Measurements from ENCODE around the gene ITGA11.

Gene ITGA11

DNA sequence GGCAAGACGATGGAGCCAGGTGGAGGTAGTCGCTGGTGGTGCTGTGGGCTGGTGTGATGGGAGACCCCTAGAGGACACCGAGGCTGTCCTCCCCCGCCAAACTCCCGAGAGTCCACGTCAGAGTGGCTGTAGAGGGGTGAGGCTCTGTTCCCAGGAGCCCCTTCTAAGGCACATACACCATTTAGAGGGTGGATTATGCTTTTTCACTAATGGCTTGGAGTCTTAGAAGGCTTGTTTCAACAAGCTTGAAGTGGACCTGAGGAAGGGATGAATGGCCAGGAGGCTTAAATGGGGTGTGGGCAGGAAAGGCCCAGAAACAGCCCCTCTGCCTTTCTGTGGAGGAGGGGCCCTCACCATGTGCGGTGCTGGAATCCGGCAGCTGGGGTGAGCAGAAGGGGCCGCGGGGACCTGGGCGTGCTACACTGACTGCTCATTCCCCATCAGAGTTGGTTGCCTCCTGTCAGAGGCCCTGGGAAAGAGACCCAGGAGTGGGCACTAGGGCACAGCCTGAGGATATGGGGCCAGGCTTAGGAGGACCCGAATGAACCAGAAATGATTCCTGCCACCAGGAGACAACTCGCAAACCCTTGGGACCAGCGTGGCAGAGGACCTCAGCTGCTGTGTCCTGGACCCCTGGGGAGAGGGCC, 88.3 kb downstream of the ITGA11 start:
- H3K4me3 ChIP-seq (replicated peaks; ENCODE audit: insufficient read depth, low read length) = no peak overlapping the region
- H3K27me3 ChIP-seq (ENCODE audit: insufficient read depth, poor library complexity, severe bottlenecking) = no peaks in the 10 kb centered on the region
- no peak for DNase-seq (ENCODE audit: low read depth in 1 of 2, low spot score in 1 of 2)
- H3K27ac ChIP-seq (replicated peaks) = no peak overlapping the region
- TF ChIP-seq, protein P1, sequence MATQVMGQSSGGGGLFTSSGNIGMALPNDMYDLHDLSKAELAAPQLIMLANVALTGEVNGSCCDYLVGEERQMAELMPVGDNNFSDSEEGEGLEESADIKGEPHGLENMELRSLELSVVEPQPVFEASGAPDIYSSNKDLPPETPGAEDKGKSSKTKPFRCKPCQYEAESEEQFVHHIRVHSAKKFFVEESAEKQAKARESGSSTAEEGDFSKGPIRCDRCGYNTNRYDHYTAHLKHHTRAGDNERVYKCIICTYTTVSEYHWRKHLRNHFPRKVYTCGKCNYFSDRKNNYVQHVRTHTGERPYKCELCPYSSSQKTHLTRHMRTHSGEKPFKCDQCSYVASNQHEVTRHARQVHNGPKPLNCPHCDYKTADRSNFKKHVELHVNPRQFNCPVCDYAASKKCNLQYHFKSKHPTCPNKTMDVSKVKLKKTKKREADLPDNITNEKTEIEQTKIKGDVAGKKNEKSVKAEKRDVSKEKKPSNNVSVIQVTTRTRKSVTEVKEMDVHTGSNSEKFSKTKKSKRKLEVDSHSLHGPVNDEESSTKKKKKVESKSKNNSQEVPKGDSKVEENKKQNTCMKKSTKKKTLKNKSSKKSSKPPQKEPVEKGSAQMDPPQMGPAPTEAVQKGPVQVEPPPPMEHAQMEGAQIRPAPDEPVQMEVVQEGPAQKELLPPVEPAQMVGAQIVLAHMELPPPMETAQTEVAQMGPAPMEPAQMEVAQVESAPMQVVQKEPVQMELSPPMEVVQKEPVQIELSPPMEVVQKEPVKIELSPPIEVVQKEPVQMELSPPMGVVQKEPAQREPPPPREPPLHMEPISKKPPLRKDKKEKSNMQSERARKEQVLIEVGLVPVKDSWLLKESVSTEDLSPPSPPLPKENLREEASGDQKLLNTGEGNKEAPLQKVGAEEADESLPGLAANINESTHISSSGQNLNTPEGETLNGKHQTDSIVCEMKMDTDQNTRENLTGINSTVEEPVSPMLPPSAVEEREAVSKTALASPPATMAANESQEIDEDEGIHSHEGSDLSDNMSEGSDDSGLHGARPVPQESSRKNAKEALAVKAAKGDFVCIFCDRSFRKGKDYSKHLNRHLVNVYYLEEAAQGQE (IDR thresholded peaks at IDR 0.05; ENCODE audit: insufficient replicate concordance, low read depth) = no peak
- no peak for TF ChIP-seq GABPA (IDR thresholded peaks at IDR 0.05; ENCODE audit: low read depth)
- TF ChIP-seq SPI1 (IDR thresholded peaks at IDR 0.05; ENCODE audit: borderline replicate concordance, low read depth) = no peak
- no peak for TF ChIP-seq POLR2AphosphoS5 (IDR thresholded peaks at IDR 0.05; ENCODE audit: low read depth)
- TF ChIP-seq, protein P2, sequence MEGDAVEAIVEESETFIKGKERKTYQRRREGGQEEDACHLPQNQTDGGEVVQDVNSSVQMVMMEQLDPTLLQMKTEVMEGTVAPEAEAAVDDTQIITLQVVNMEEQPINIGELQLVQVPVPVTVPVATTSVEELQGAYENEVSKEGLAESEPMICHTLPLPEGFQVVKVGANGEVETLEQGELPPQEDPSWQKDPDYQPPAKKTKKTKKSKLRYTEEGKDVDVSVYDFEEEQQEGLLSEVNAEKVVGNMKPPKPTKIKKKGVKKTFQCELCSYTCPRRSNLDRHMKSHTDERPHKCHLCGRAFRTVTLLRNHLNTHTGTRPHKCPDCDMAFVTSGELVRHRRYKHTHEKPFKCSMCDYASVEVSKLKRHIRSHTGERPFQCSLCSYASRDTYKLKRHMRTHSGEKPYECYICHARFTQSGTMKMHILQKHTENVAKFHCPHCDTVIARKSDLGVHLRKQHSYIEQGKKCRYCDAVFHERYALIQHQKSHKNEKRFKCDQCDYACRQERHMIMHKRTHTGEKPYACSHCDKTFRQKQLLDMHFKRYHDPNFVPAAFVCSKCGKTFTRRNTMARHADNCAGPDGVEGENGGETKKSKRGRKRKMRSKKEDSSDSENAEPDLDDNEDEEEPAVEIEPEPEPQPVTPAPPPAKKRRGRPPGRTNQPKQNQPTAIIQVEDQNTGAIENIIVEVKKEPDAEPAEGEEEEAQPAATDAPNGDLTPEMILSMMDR (IDR thresholded peaks at IDR 0.05; ENCODE audit: insufficient read depth, low read length) = no peak

DNA sequence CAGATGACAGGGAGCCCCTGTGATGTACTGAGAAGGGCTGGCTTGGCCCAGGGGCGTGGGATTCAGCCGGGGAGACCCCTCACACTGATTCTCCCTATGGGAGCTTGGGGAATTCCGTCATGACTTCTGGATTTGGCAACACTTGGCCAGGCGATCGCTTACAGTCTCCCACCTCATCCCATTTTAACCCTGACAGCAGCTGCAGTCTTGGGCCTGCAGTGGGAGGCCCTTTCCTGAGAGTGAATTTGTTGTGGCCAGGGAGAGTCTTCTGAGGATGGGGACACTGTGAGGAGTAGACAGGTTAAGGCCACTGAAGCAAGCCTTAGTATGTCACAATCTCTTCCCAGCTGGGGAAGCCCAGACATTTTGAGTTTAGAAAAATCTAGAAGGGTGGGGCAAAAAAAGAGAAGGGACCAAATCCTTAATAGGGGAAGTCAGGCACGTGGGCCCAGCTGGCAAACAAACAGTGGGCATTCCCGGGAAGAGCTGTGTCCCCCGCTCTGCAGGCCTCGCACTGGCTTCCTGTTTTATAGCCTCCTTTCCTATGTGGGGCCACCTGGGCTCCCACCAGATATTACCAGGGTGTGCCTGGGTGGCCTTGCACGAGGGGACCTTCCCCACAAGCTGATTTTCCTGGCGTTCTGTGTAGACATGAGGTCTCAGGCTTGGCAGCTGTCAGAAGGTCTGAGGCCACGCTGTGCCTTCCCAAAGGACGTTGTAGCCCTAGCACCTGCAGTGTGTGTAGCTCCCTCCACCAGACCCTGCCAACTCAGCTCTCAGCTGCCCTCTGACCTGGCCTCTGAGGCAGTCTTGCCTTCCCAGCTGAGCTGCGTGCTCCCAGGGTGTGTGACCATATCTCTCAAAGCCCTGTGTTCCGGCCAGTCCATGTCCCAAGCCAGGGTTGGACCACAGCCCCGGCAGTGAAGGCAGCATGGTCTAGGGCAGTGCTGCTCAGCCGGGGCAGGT, 89.9 kb downstream of the ITGA11 start:
- H3K27ac ChIP-seq (replicated peaks) = no peak overlapping the region
- no peak overlapping the region for H3K4me3 ChIP-seq (replicated peaks; ENCODE audit: insufficient read depth, low read length)
- peak in 1 of 2 experiments; percentile 23 for DNase-seq (ENCODE audit: low read depth in 1 of 2, low spot score in 1 of 2)
- no peaks in the 10 kb centered on the region for H3K27me3 ChIP-seq (ENCODE audit: insufficient read depth, poor library complexity, severe bottlenecking)
- TF ChIP-seq GABPA (IDR thresholded peaks at IDR 0.05; ENCODE audit: low read depth) (no peak), SPI1 (IDR thresholded peaks at IDR 0.05; ENCODE audit: borderline replicate concordance, low read depth) (peak; percentile 36; the same call in 1 of the 2 replicates)

DNA sequence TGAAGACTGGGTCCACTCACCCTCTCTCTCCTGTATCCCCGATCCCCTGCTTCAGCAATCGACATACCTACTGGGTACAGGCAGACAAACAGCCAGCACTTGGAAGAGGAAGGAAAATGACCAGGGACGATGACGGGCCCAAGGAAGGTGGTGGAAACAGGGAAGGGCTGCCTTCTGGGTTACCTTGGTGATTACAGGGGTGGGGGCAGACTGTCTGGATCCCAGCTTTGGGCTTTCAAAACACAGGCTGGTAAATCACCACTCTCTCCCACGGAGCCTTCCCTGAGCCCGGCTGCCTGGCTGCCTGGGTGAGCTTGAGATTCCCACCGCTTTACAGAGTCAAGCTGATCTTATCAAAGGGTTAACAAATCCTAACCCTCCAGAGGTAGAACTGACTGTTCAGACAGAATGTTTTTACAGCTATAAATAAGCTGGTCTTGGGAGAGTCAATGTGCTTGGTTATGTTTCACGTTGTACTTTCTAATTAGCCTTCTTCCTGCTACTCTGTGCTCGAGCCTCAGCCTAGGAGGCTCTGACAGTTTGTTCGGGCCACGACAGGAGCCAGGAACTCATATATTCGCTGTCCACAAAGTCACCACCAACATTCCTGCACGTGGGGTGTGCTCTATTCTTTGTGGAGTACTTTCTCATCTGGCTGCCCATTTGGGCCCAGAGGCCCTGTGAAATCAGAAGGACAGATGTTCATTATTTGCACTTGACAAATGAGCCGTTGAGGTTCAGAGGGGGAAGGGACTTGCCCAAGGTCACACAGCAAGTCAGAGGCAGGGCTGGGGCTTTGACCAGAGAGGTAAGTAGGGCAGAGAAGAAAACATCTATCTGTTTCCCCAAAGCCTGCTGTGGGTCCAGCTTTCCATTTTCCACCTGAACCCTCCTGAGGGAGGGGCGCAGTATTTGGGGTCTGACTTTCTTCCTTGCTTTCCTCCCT, 91.0 kb downstream of the ITGA11 start:
- H3K27ac ChIP-seq (replicated peaks) = no peak overlapping the region

DNA sequence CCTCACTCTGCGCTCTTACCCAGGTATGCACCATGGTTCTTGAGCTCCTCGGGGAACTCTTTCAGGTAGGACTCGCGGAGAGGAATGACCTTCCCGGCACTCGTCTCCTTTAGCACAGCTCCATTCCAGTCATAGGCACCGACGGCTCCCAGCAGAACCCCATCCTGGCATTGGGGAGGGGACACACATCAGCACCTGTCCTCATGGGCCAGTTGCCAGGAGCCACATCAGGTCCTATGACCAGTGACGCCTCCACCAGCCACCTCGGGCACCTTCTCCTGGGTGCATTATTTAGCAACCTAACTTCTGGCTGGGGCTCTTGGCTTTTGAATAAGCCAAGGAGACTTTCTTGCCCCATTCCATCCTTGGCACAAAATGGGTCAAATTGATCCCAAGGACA, 92.5 kb downstream of the ITGA11 start:
- DNase-seq (ENCODE audit: low read depth in 1 of 2, low spot score in 1 of 2) = no peak
- Histone ChIP-seq H3K4me3 (replicated peaks; ENCODE audit: insufficient read depth, low read length) (no peak overlapping the region), H3K27me3 (ENCODE audit: insufficient read depth, poor library complexity, severe bottlenecking) (no peaks in the 10 kb centered on the region), H3K27ac (replicated peaks) (no peak overlapping the region)
- TF ChIP-seq POLR2AphosphoS5 (IDR thresholded peaks at IDR 0.05; ENCODE audit: low read depth) (no peak), GABPA (IDR thresholded peaks at IDR 0.05; ENCODE audit: low read depth) (no peak), SPI1 (IDR thresholded peaks at IDR 0.05; ENCODE audit: borderline replicate concordance, low read depth) (no peak)
- TF ChIP-seq, protein P2 (IDR thresholded peaks at IDR 0.05; ENCODE audit: insufficient read depth, low read length) = no peak
- TF ChIP-seq, protein P1 (IDR thresholded peaks at IDR 0.05; ENCODE audit: insufficient replicate concordance, low read depth) = no peak

More for the DNA sequence above, 91.0 kb downstream of the ITGA11 start:
- Histone ChIP-seq H3K27me3 (ENCODE audit: insufficient read depth, poor library complexity, severe bottlenecking) (no peaks in the 10 kb centered on the region), H3K4me3 (replicated peaks; ENCODE audit: insufficient read depth, low read length) (no peak overlapping the region)
- TF ChIP-seq, protein P2 (IDR thresholded peaks at IDR 0.05; ENCODE audit: insufficient read depth, low read length) = no peak
- no peak for TF ChIP-seq SPI1 (IDR thresholded peaks at IDR 0.05; ENCODE audit: borderline replicate concordance, low read depth)
- no peak for DNase-seq (ENCODE audit: low read depth in 1 of 2, low spot score in 1 of 2)

Data from HL-60 (cell line).